Gastroesophageal sphincter (tissue), 4 donors: ENCODE results near the gene POR. TPM values are rescaled to one million over a fixed set of nuclear protein-coding genes. Genes with fewer than 3 reads are reported as not detected.

ENCODE experiments used
- ATAC-seq: fragments of 150-250 bp; one replicate; pipeline ENCODE4 v1.9.1; 2016; ENCODE audit warnings: mild to moderate bottlenecking, moderate library complexity
- H3K27ac ChIP-seq, 4 donors: fragments of 200-600 bp; sonication (generic) in 3 of 4; 1 replicate in 3 of 4; 2 replicates in 1 of 4; pipeline ENCODE4 v1.5.1; 2016 to 2019
- H3K27me3 ChIP-seq: fragments of 200-600 bp; sonication (generic); one replicate; pipeline ENCODE4 v1.5.1; 2019
- H3K36me3 ChIP-seq, 2 donors: fragments of 200-600 bp; sonication (generic); one replicate each; pipeline ENCODE4 v1.5.1; 2019; ENCODE audit warnings: control low read depth in 1 of 2
- H3K4me1 ChIP-seq, 3 donors: fragments of 200-600 bp; sonication (generic); 1 replicate in 2 of 3; 2 replicates in 1 of 3; pipeline ENCODE4 v1.5.1; 2016 to 2019; ENCODE audit warnings: control low read depth in 2 of 3
- H3K4me3 ChIP-seq, 2 donors: fragments of 200-600 bp; sonication (generic); one replicate each; pipeline ENCODE4 v1.5.1; 2019; ENCODE audit warnings: mild to moderate bottlenecking in 1 of 2, moderate library complexity in 1 of 2
- H3K9me3 ChIP-seq, 3 donors: fragments of 200-600 bp; sonication (generic); one replicate each; pipeline ENCODE4 v1.5.1; 2017 to 2019; ENCODE audit warnings: control low read depth in 2 of 3
- EP300 ChIP-seq: sonication (generic); formaldehyde crosslinking; IDR thresholded peaks from one replicate; pipeline ENCODE4 v1.6.1; 2017; ENCODE audit warnings: antibody characterized with exemption, mild to moderate bottlenecking
- POLR2A ChIP-seq, 2 donors: fragments of 450-650 bp; IDR thresholded peaks; one replicate each; pipeline ENCODE4 v1.6.1; 2017; ENCODE audit warnings: antibody characterized with exemption in 2 of 2, mild to moderate bottlenecking in 2 of 2, moderate library complexity in 1 of 2
- POLR2AphosphoS5 ChIP-seq: sonication (generic); formaldehyde crosslinking; IDR thresholded peaks from one replicate; pipeline ENCODE4 v1.6.1; 2017; ENCODE audit warnings: antibody characterized with exemption
- WGBS, 2 donors: methylation state at CpG; one replicate each; pipeline ENCODE4 v1.1.5; 2018; ENCODE audit warnings: low coverage in 1 of 2; 5-methylcytosine and 5-hydroxymethylcytosine counted together
- total RNA-seq, 4 donors: library from RNA; depleted of rRNA; stranded (reverse); fragments of >200 nt; gene quantifications; one replicate each; pipeline ENCODE4 v1.1.0, GENCODE V29; 2016
- TF ChIP-seq, protein P1 (sequence below), 4 experiments: fragments of 200-600 bp in 2 of 4; fragments of 450-650 bp in 2 of 4; sonication (generic) in 1 of 4; IDR thresholded peaks; one replicate each; pipeline ENCODE4 v1.5.1; 2017 to 2019; ENCODE audit warnings: antibody characterized with exemption in 4 of 4, mild to moderate bottlenecking in 2 of 4, moderate library complexity in 2 of 4

The POR gene
- total RNA-seq, 4 donors from 2014 or later: 31.5 to 54.3 (median 47.7) TPM

GRCh38 chr7:75913437-75913836, 1.5 kb upstream of the POR start:
- H3K9me3 ChIP-seq: no peaks in the 10 kb centered on the region
- no peaks in the 10 kb centered on the region for H3K27me3 ChIP-seq
- no peak overlapping the region for H3K4me3 ChIP-seq
- TF ChIP-seq POLR2A (IDR thresholded peaks at IDR 0.05): no peak
- TF ChIP-seq POLR2AphosphoS5: no peak
- TF ChIP-seq, protein P1, sequence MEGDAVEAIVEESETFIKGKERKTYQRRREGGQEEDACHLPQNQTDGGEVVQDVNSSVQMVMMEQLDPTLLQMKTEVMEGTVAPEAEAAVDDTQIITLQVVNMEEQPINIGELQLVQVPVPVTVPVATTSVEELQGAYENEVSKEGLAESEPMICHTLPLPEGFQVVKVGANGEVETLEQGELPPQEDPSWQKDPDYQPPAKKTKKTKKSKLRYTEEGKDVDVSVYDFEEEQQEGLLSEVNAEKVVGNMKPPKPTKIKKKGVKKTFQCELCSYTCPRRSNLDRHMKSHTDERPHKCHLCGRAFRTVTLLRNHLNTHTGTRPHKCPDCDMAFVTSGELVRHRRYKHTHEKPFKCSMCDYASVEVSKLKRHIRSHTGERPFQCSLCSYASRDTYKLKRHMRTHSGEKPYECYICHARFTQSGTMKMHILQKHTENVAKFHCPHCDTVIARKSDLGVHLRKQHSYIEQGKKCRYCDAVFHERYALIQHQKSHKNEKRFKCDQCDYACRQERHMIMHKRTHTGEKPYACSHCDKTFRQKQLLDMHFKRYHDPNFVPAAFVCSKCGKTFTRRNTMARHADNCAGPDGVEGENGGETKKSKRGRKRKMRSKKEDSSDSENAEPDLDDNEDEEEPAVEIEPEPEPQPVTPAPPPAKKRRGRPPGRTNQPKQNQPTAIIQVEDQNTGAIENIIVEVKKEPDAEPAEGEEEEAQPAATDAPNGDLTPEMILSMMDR (IDR thresholded peaks at IDR 0.05): no peak
- TF ChIP-seq EP300: no peak
- no peak overlapping the region for H3K27ac ChIP-seq
- peaks cover 0 to 35% (median 7%) of the 10 kb centered on the region in 3 donors for H3K4me1 ChIP-seq
- no peaks in the 10 kb centered on the region for H3K36me3 ChIP-seq
- ATAC-seq: no peak
- 92 to 95% methylated on average over 4 to 6 of the region's 6 CpGs for WGBS, 2 donors

GRCh38 chr7:75914169-75914654, 743 bp upstream of the POR start:
- Histone ChIP-seq H3K4me3 (peak overlapping the region; percentile 71 to 76), H3K27me3 (no peaks in the 10 kb centered on the region), H3K9me3 (no peaks in the 10 kb centered on the region), H3K4me1 (peaks cover 0 to 41% (median 7%) of the 10 kb centered on the region in 3 donors), H3K27ac (peak overlapping the region; percentile 57 to 95 (median 92)), H3K36me3 (no peaks in the 10 kb centered on the region)
- no peak for TF ChIP-seq EP300
- WGBS, 2 donors: 14% methylated on average over 12 of the region's 18 CpGs; no CpG with 5 or more reads in 1 of the 2 donors
- no peak for ATAC-seq

DNA sequence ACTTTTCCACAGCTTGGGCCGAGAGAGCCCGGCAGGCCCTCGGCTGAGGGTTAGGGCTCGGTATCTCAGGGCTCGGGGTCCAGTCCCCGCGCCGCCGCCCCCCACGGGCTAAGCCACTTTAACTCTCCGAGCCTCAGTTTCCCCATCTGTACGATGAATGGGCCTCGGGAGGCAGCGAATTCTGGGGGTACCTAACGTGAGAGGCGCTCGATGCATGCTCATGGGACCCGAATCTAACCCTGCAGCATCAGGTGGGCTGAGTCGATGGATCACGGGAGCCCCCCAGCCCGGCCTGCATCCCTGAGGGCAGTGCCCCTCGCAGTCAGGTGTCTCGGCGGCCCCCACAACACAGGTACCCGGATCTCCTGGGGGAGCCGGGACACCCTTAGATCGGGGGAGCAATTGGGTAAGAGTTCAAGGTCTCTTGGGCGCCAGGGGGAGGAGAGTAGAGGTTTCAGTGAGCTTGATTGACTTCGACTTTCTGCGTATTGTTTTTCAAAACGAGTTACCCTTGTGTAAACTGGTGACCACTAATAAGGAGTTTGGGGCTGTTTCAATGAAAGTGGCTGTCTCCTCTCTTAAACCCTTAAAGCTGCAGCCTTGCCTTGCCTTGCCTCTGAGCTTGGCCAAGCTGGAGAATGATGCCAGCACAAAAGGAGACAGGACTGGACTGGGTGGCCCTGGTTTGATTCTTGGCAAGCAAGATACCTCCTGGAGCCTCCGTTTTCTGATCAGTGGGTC, 631 bp downstream of the POR start:
- no peak for TF ChIP-seq POLR2AphosphoS5
- no peak for TF ChIP-seq POLR2A (IDR thresholded peaks at IDR 0.05)
- TF ChIP-seq, protein P1 (IDR thresholded peaks at IDR 0.05): no peak
- no peak for TF ChIP-seq EP300
- WGBS, 2 donors: 4% methylated on average over 4 to 5 of the region's 32 CpGs
- H3K4me1 ChIP-seq: peaks cover 0 to 41% (median 7%) of the 10 kb centered on the region in 3 donors

GRCh38 chr7:75916259-75916658, 1.3 kb downstream of the POR start:
- 50 to 60% methylated on average over 3 to 5 of the region's 5 CpGs for WGBS, 2 donors
- H3K27me3 ChIP-seq: no peaks in the 10 kb centered on the region
- H3K27ac ChIP-seq: peak overlapping the region in 2 of 4 donors; percentile 88 to 95
- peaks cover 0 to 42% (median 7%) of the 10 kb centered on the region in 3 donors for H3K4me1 ChIP-seq
- H3K4me3 ChIP-seq: peak overlapping the region; percentile 71 to 76
- no peak for ATAC-seq
- H3K36me3 ChIP-seq: no peaks in the 10 kb centered on the region
- H3K9me3 ChIP-seq: no peaks in the 10 kb centered on the region
- TF ChIP-seq POLR2AphosphoS5: no peak
- no peak for TF ChIP-seq EP300
- TF ChIP-seq, protein P1 (IDR thresholded peaks at IDR 0.05): no peak
- no peak for TF ChIP-seq POLR2A (IDR thresholded peaks at IDR 0.05)

More for the DNA sequence above, 631 bp downstream of the POR start:
- Histone ChIP-seq H3K27me3 (no peaks in the 10 kb centered on the region), H3K9me3 (no peaks in the 10 kb centered on the region), H3K36me3 (no peaks in the 10 kb centered on the region), H3K4me3 (peak overlapping the region; percentile 71 to 76), H3K27ac (peak overlapping the region; percentile 59 to 95 (median 92))
- ATAC-seq: no peak

DNA sequence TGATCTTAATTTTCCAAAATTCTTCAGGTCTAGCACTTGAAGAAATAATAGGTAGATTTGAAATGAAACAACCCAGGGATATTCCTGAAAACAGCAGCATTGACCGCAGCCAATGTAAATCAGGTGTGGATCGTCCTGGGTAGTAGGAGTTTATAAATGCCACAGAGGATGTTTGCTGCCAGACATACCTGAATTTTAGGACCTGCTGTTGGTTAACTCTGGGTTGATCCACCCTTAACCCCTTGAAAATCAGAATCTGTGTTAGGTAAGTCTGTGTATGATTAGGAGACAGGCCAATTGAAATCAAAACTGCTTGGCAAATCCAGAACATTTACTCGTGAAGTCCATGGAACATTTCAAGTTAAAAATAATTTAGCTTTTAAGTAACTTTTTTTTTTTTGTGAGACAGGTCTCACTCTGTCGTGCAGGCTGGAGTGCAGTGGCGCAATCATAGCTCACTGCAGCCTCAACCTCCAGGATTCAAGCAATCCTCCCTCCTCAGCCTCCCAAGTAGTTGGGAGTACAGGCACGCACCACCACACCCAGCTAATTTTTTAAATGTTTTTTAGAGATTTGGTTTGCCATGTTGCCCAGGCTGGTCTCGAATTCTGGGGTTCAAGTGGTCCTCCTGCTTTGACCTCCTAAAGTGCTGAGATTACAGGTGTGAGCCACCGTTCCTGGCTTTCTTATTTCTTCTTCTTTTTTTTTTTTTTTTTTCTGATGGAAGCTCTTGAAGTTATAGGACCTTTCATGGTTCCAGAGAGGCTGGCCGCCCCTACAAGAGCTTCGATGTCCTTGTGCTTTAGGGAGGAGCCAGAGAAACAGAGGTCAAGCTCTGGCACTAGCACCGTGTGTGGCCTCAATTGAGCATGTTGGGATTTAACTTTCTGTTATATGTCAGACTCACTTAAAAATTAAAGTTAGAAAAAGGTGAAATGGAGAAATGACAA, 2.0 kb downstream of the POR start:
- Histone ChIP-seq H3K27ac (no peak overlapping the region), H3K27me3 (no peaks in the 10 kb centered on the region), H3K36me3 (no peaks in the 10 kb centered on the region), H3K4me1 (peaks cover 0 to 49% (median 7%) of the 10 kb centered on the region in 3 donors), H3K4me3 (no peak overlapping the region), H3K9me3 (no peaks in the 10 kb centered on the region)
- TF ChIP-seq POLR2AphosphoS5: no peak
- no peak for TF ChIP-seq EP300
- no peak for TF ChIP-seq POLR2A (IDR thresholded peaks at IDR 0.05)
- TF ChIP-seq, protein P1 (IDR thresholded peaks at IDR 0.05): no peak
- 79 to 80% methylated on average over 5 to 11 of the region's 11 CpGs for WGBS, 2 donors
- ATAC-seq: no peak
